Retinal pigment epithelial cell (primary cell): ENCODE results near the gene C2orf42.
"Not testable (repeated sequence)": the region's sequence is repeated elsewhere in the genome, so short reads cannot be mapped to it uniquely, and the experiment has no call there.

Source experiments
- DNase-seq: peaks from one replicate; pipeline ENCODE4 v3.0.0-alpha.2; 2010; ENCODE audit warnings: low read depth
- H3K4me3 ChIP-seq: 2 replicates; pipeline ENCODE4 v1.5.1; 2011; ENCODE audit warnings: mild to moderate bottlenecking, low read length, control low read depth, moderate library complexity
- CTCF ChIP-seq: conservative IDR thresholded peaks from 2 replicates; pipeline ENCODE4 v1.5.1; 2011; ENCODE audit warnings: low read depth, low read length, control low read depth, inconsistent platforms

The C2orf42 gene

GRCh38 chr2:70144443-70145143, 46.2 kb downstream of the C2orf42 start:
- no peak for DNase-seq
- no peak overlapping the region for H3K4me3 ChIP-seq
- no peak for TF ChIP-seq CTCF

DNA sequence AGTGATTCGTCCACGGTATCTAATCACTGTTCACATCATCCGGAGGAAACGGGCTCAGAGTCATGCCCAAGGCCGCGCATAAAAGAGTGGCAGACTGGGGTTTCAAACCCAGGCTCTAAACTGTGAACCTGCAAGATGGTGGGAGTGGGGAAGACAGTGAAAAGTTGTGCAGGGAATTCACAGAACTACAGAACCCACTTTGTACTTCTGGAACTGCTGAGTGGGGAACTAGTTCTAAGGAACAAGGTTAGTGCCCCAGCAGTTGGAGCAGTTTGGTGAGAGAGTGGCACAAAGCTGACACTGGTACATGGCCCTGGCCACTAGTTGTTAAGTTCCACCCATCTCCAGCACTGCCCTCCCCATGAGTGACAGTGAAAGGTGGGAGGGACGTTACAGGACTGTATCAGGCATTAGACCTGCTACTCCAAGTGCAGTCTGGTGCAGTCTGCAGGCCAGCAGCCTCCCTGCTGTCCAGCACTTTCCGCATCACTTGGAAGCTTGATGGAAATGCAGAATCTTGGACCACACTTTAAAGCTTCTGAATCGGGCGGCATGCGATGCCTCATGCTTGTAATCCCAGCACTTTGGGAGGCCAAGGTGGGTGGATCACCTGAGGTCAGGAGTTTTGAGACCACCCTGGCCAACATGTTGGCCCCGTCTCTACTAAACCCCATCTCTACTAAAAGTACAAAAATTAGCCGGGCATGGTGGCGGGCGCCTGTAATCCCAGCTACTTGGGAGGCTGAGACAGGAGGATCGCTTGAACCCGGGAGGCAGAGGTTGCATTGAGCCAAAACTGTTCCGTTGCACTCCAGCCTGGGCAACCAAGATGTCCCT, 47.3 kb downstream of the C2orf42 start:
- peak overlapping the region; percentile 43 for H3K4me3 ChIP-seq
- no peak for TF ChIP-seq CTCF
- no peak for DNase-seq

DNA sequence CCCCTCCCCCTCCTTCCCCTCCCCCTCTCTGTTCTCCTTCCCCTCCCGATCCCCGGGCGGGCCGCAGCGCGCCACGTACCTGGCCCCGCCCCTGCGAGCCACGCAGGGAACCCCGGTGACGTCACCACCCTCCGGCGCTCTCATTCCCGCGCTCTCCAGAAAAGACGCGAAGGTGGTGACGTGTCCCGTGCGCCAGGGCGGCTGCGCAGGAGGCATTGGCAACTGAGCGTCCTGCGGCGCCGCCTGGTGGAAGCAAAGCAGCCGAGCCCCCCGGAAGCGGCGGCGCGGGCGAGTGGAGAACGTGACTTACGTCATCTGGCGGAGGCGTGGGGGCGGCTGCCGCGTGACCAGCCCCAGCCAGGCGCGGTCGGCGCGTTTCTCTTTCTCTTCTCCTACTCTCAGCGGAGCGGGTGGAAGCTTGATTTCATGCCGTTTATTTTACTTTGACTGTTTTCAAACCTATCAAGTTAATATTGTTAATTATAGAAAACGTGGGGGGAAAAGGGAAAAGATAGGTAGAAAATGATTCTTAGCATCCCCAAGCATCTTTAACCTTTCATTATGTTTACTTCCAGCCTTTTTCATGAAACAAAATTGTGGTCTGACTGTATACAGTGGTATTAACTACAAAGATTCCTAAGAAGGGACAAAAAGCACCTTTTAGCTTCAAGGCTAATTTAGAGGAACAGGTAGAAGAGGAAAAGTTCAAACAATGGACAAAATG, 48.1 kb downstream of the C2orf42 start:
- peak overlapping the region; percentile 43 for H3K4me3 ChIP-seq
- peak; percentile 95 for DNase-seq
- TF ChIP-seq CTCF, result peak; percentile 82

DNA sequence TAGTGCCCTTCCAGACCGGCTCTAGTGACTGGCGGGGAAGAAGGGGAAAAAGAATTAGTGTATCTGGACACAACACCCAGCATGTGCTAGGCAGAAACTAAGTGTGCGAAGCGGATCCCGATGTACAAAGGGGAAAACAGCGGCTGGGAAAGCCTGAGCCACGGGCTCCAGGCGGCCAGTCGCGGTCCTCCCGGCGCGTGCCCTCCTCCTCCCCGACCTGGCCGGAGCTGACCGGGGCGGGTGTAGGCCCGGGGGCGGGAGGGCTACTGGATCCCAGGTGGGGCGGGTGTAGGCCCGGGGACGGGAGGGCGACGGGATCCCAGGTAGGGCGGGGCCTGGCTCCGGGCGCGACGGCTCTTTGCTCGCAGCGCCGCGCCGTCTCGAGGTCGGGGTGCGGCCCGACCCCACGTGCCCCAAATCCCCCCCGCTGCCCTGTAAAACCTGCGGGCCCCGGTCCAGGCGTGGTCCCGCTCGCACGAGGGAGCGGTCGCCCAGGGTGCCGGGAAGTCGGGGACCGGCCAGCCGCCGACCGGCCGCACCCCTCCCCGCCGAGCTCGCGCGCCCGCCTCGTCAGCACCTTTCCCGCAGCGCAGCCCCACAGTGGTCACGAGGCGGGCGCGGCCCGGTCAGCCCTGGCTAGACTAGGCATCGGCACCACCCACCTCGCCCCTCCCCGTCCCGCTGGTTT, 48.8 kb downstream of the C2orf42 start:
- H3K4me3 ChIP-seq, result peak overlapping the region; percentile 26
- DNase-seq, result no peak
- TF ChIP-seq CTCF, result no peak

- DNase-seq, result no peak
- peak; percentile 42 for TF ChIP-seq CTCF
- H3K4me3 ChIP-seq, result peak overlapping the region; percentile 26
Observed at GRCh38 chr2:70141212-70141901, 49.5 kb downstream of the C2orf42 start.

- DNase-seq, result no peak
- TF ChIP-seq CTCF, result no peak
- no peak overlapping the region for H3K4me3 ChIP-seq
Observed at GRCh38 chr2:70140791-70141211, 50.0 kb downstream of the C2orf42 start.

DNA sequence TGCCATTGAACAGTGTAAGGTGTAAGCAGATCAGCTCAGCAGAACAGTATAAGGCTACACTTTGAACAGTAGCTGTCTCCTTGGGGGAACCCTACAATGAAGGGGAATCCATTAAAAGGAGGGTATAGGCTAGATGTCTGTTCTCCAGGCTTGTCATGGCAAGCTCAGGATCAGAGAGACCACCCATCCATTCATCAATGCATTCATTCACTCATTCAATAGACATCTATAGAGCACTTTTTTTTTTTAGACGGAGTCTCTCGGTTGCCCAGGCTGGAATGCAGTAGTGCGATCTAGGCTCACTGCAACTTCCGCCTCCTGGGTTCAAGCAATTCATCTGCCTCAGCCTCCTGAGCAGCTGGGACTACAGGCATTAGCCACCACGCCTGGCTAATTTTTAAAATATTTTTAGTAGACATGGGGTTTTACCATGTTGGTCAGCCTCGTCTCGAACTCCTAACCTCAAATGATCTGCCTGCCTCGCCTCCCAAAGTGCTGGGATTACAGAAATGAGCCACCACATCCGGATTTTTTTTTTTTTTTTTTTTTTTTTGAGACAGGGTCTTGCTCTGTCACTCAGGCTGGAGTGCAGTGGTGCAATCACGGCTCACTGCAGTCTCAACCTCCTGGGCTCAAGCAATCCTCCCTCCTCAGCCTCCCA, 56.4 kb downstream of the C2orf42 start:
- not testable (repeated sequence) for DNase-seq, H3K4me3 ChIP-seq
